ENCODE data around the gene RHBG. TPM values are rescaled to one million over a fixed set of nuclear protein-coding genes. Genes with fewer than 3 reads are reported as not detected.
A peak's percentile ranks its signal among the peaks of the same experiment; 100 is the strongest.

RHBG gene
- total RNA-seq, 4 donors from 2014 or later, result not detected

DNA sequence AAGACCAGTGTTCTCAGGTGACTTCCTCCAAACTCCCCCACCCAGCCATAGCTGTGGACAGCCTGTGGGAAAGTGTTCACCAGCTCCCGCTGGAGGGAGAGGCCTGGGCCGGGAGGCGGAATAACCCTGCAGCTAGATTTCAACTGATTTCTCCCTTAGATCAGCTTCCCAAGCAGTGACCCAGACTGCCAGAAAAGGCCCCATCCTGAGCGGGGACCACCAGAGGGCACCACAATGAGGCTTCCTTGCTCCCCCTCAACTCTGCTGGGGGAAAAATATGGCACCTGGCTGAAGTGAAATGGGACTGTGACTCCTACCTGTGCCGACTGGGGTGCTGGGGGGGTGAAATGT, 50.8 kb downstream of the RHBG start:
- intact Hi-C loops (cut with DNase I; ENCODE audit: low total_unique reads) (no loop called here), in situ Hi-C loops (cut with MboI; ENCODE audit: low sequenced_read_pairs in 4 of 4) (no loop called here)
- no peaks in the 10 kb centered on the region for H3K9me3 ChIP-seq
- H3K4me1 ChIP-seq, result peaks cover 12 to 23% of the 10 kb centered on the region in 2 donors
- ATAC-seq (no peak), DNase-seq (no peak)
- no peak for TF ChIP-seq POLR2A (IDR thresholded peaks at IDR 0.05)
- TF ChIP-seq, protein P1, sequence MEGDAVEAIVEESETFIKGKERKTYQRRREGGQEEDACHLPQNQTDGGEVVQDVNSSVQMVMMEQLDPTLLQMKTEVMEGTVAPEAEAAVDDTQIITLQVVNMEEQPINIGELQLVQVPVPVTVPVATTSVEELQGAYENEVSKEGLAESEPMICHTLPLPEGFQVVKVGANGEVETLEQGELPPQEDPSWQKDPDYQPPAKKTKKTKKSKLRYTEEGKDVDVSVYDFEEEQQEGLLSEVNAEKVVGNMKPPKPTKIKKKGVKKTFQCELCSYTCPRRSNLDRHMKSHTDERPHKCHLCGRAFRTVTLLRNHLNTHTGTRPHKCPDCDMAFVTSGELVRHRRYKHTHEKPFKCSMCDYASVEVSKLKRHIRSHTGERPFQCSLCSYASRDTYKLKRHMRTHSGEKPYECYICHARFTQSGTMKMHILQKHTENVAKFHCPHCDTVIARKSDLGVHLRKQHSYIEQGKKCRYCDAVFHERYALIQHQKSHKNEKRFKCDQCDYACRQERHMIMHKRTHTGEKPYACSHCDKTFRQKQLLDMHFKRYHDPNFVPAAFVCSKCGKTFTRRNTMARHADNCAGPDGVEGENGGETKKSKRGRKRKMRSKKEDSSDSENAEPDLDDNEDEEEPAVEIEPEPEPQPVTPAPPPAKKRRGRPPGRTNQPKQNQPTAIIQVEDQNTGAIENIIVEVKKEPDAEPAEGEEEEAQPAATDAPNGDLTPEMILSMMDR (IDR thresholded peaks at IDR 0.05 in 4 of 5, conservative IDR thresholded peaks at IDR 0.05 in 1 of 5), result no peak
- H3K27ac ChIP-seq, result no peak overlapping the region
- H3K36me3 ChIP-seq, result no peaks in the 10 kb centered on the region
- H3K4me3 ChIP-seq, result peak overlapping the region in 2 of 4 donors; percentile 41 to 57
- peaks cover 72 to 94% (median 90%) of the 10 kb centered on the region in 3 donors for H3K27me3 ChIP-seq

GRCh38 chr1:156420205-156421061, 51.4 kb downstream of the RHBG start:
- in situ Hi-C loops (cut with MboI; ENCODE audit: low sequenced_read_pairs in 4 of 4) (no loop called here), intact Hi-C loops (cut with DNase I; ENCODE audit: low total_unique reads) (no loop called here)
- Histone ChIP-seq H3K4me1 (peaks cover 12 to 23% of the 10 kb centered on the region in 2 donors), H3K4me3 (peak overlapping the region in 3 of 4 donors; percentile 41 to 57 (median 41)), H3K36me3 (no peaks in the 10 kb centered on the region), H3K27ac (no peak overlapping the region), H3K9me3 (no peaks in the 10 kb centered on the region), H3K27me3 (peaks cover 67 to 94% (median 89%) of the 10 kb centered on the region in 3 donors)
- TF ChIP-seq, protein P1 (IDR thresholded peaks at IDR 0.05 in 4 of 5, conservative IDR thresholded peaks at IDR 0.05 in 1 of 5), result no peak
- TF ChIP-seq POLR2A (IDR thresholded peaks at IDR 0.05), result no peak
- no peak for DNase-seq
- ATAC-seq, result no peak

DNA sequence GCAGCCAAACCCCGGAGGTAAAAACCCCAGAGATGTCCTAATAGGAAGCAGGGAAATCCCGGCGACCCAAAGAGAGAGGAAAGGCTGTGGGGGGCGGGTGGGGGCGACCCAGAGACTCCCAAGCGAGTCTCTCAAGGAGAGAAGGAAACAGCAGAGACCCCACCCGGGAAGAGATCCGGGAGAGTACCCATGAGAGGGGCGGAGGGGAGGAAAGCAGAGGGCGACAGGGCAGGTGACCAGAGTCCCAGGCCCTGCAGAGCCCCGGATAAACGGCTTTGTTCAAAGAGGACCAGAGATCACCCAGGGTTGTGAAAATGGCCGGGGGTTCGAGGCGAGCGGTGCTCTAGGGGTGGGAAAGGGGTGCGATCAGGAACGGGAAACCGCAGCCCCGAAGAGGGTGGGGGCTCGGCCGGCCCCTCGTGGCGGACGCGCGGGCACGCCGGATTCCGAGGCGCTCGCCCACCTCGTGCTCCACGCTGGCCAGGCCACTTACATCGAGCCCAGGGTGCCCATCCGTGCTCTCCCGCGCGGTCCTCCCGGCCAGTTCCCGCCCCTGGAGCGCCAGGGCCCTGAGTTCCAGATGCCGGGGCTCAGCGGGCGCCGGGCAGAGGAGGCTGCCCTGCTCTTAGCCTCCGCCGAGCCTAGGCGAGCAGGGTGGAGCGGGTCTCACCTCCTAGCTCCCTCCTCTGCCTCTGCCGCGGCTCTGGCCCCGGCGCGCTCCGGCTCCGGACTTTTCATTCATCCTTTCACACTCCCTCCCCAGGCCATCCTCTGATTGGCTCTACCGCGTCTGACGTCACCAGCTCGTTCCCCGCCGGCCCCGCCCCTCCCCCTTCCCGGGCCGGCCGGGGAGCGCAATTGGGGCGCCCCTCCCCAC, 52.3 kb downstream of the RHBG start:
- Histone ChIP-seq H3K9me3 (no peaks in the 10 kb centered on the region), H3K4me1 (peaks cover 12 to 23% of the 10 kb centered on the region in 2 donors), H3K36me3 (no peaks in the 10 kb centered on the region), H3K27ac (no peak overlapping the region), H3K4me3 (peak overlapping the region; percentile 36 to 57 (median 41)), H3K27me3 (peaks cover 63 to 87% (median 85%) of the 10 kb centered on the region in 3 donors)
- peak; percentile 34 to 57 for TF ChIP-seq POLR2A (IDR thresholded peaks at IDR 0.05)
- TF ChIP-seq, protein P1 (IDR thresholded peaks at IDR 0.05 in 4 of 5, conservative IDR thresholded peaks at IDR 0.05 in 1 of 5), result no peak
- peak; percentile 78 to 91 for ATAC-seq
- in situ Hi-C loops (cut with MboI; ENCODE audit: low sequenced_read_pairs in 4 of 4), result no loop called here
- intact Hi-C loops (cut with DNase I; ENCODE audit: low total_unique reads), result no loop called here
- peak; percentile 37 to 61 for DNase-seq

DNA sequence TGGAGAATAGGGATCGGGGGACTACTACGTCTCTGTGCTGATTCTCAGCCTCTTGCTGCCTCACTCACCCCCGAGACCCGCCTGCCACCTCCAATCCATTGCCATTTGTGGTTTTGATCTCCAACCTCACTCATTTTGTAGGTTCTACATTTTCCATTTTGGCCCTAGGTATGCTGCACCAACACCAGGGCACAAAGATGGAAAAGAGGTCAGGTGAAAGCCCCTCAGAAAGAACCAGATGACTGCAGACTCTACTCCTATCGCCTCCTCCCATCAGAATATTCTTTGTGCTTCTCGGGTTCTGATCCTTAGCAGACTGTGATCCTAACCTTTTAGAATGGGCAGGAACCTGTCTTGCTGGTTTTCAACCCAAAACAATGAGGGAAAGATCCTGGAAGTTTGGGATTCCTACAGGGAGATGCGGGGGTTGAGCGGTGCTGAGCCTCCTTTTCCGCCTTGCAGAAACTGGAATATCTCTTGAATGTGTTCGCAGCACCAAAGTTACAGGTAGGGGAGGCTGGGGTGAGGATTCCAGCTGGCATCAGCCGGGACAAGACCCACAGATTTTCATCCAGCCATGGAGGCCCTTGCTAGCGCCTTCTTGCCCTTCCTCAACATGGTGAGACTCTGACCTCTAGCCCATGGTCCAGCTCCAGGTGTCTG, 53.1 kb downstream of the RHBG start:
- Histone ChIP-seq H3K4me3 (peak overlapping the region; percentile 36 to 57 (median 41)), H3K4me1 (peaks cover 12 to 23% of the 10 kb centered on the region in 2 donors), H3K36me3 (no peaks in the 10 kb centered on the region), H3K9me3 (no peaks in the 10 kb centered on the region), H3K27me3 (peaks cover 63 to 84% (median 79%) of the 10 kb centered on the region in 3 donors), H3K27ac (no peak overlapping the region)
- TF ChIP-seq, protein P1 (IDR thresholded peaks at IDR 0.05 in 4 of 5, conservative IDR thresholded peaks at IDR 0.05 in 1 of 5), result no peak
- TF ChIP-seq POLR2A (IDR thresholded peaks at IDR 0.05), result no peak
- intact Hi-C loops (cut with DNase I; ENCODE audit: low total_unique reads), result no loop called here
- in situ Hi-C loops (cut with MboI; ENCODE audit: low sequenced_read_pairs in 4 of 4), result no loop called here
- no peak for ATAC-seq
- no peak for DNase-seq

Measured in gastrocnemius medialis (tissue), 4 donors.